ENCODE results near the gene SNX2. TPM values are rescaled to one million over a fixed set of nuclear protein-coding genes. Genes with fewer than 3 reads are reported as not detected.

Gene SNX2
- total RNA-seq, 1 donor from 2014 or later, result 57.0 TPM

GRCh38 chr5:122736086-122736845, 38.6 kb upstream of the SNX2 start:
- no peak for DNase-seq (ENCODE audit: low spot score, unreplicated experiment)
- peak overlapping the region; percentile 1 for H3K27ac Mint-ChIP-seq
- no peaks in the 10 kb centered on the region for H3K9me3 Mint-ChIP-seq (ENCODE audit: low read depth)
- TF ChIP-seq CTCF (IDR thresholded peaks at IDR 0.05; ENCODE audit: unreplicated experiment), result no peak
- H3K4me3 Mint-ChIP-seq (ENCODE audit: low read depth), result no peak overlapping the region
- H3K27me3 Mint-ChIP-seq, result no peaks in the 10 kb centered on the region
- H3K4me1 Mint-ChIP-seq (ENCODE audit: low read depth), result no peaks in the 10 kb centered on the region
- no peaks in the 10 kb centered on the region for H3K36me3 Mint-ChIP-seq (ENCODE audit: insufficient read depth)

- no peaks in the 10 kb centered on the region for H3K27me3 Mint-ChIP-seq
- no peak for TF ChIP-seq CTCF (IDR thresholded peaks at IDR 0.05; ENCODE audit: unreplicated experiment)
- no peak overlapping the region for H3K4me3 Mint-ChIP-seq (ENCODE audit: low read depth)
- no peak overlapping the region for H3K27ac Mint-ChIP-seq
- peaks cover 12% of the 10 kb centered on the region for H3K4me1 Mint-ChIP-seq (ENCODE audit: low read depth)
- no peaks in the 10 kb centered on the region for H3K9me3 Mint-ChIP-seq (ENCODE audit: low read depth)
- H3K36me3 Mint-ChIP-seq (ENCODE audit: insufficient read depth), result no peaks in the 10 kb centered on the region
- no peak for DNase-seq (ENCODE audit: low spot score, unreplicated experiment)
Observed at GRCh38 chr5:122738088-122738487, 36.8 kb upstream of the SNX2 start.

GRCh38 chr5:122741681-122742080, 33.2 kb upstream of the SNX2 start:
- H3K27ac Mint-ChIP-seq, result no peak overlapping the region
- no peaks in the 10 kb centered on the region for H3K36me3 Mint-ChIP-seq (ENCODE audit: insufficient read depth)
- no peaks in the 10 kb centered on the region for H3K27me3 Mint-ChIP-seq
- H3K9me3 Mint-ChIP-seq (ENCODE audit: low read depth), result no peaks in the 10 kb centered on the region
- H3K4me3 Mint-ChIP-seq (ENCODE audit: low read depth), result no peak overlapping the region
- DNase-seq (ENCODE audit: low spot score, unreplicated experiment), result no peak
- no peak for TF ChIP-seq CTCF (IDR thresholded peaks at IDR 0.05; ENCODE audit: unreplicated experiment)
- peaks cover 12% of the 10 kb centered on the region for H3K4me1 Mint-ChIP-seq (ENCODE audit: low read depth)

- H3K4me3 Mint-ChIP-seq (ENCODE audit: low read depth), result no peak overlapping the region
- H3K27ac Mint-ChIP-seq, result no peak overlapping the region
- peaks cover 12% of the 10 kb centered on the region for H3K4me1 Mint-ChIP-seq (ENCODE audit: low read depth)
- H3K27me3 Mint-ChIP-seq, result no peaks in the 10 kb centered on the region
- TF ChIP-seq CTCF (IDR thresholded peaks at IDR 0.05; ENCODE audit: unreplicated experiment), result no peak
- no peaks in the 10 kb centered on the region for H3K9me3 Mint-ChIP-seq (ENCODE audit: low read depth)
- no peaks in the 10 kb centered on the region for H3K36me3 Mint-ChIP-seq (ENCODE audit: insufficient read depth)
- DNase-seq (ENCODE audit: low spot score, unreplicated experiment), result no peak
Observed at GRCh38 chr5:122743261-122743660, 31.6 kb upstream of the SNX2 start.

- Mint-ChIP-seq H3K9me3 (ENCODE audit: low read depth) (no peaks in the 10 kb centered on the region), H3K4me1 (ENCODE audit: low read depth) (peaks cover 12% of the 10 kb centered on the region)
Observed at GRCh38 chr5:122745597-122745996, 29.3 kb upstream of the SNX2 start.

More at GRCh38 chr5:122745597-122745996, 29.3 kb upstream of the SNX2 start:
- H3K36me3 Mint-ChIP-seq (ENCODE audit: insufficient read depth), result no peaks in the 10 kb centered on the region
- no peak for DNase-seq (ENCODE audit: low spot score, unreplicated experiment)
- H3K27ac Mint-ChIP-seq, result no peak overlapping the region
- no peak for TF ChIP-seq CTCF (IDR thresholded peaks at IDR 0.05; ENCODE audit: unreplicated experiment)
- no peak overlapping the region for H3K4me3 Mint-ChIP-seq (ENCODE audit: low read depth)
- H3K27me3 Mint-ChIP-seq, result no peaks in the 10 kb centered on the region
